ENCODE results near the gene PCDHGB3. TPM values are rescaled to one million over a fixed set of nuclear protein-coding genes. Genes with fewer than 3 reads are reported as not detected.

Gene PCDHGB3
- total and polyA plus RNA-seq, 9 of the 15 experiments (the other 6 are each of a cell fraction or from before 2014, with no cell fraction given): 0.05 to 0.19 (median 0.11) TPM; not detected in 2

DNA sequence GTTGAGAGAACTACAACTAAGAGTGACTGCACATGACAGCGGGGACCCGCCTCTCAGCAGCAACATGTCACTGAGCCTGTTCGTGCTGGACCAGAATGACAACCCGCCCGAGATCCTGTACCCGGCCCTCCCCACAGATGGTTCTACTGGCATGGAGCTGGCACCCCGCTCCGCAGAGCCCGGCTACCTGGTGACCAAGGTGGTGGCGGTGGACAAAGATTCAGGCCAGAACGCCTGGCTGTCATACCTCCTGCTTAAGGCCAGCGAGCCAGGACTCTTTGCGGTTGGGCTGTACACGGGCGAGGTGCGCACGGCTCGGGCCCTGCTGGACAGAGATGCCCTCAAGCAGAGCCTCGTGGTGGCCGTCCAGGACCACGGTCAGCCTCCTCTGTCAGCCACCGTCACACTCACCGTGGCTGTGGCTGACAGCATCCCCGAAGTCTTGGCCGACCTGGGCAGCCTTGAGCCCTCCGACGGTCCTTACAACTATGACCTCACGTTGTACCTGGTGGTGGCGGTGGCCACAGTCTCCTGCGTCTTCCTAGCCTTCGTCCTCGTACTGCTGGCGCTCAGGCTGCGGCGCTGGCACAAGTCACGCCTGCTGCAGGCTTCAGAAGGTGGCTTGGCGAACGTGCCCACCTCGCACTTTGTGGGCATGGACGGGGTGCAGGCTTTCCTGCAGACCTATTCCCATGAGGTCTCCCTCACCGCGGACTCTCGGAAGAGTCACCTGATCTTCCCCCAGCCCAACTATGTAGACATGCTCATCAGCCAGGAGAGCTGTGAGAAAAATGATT, 14.6 kb downstream of the PCDHGB3 start:
- Histone ChIP-seq H2AFZ (ENCODE audit: low read depth, low read length) (no peak overlapping the region), H3K27ac (ENCODE audit: extremely low read depth, low read depth, low read length) (no peak overlapping the region), H3K27me3 (ENCODE audit: control insufficient read depth in 2 of 2, insufficient read depth in 2 of 2, low read length in 2 of 2) (peaks cover 9 to 35% of the 10 kb centered on the region in 2 experiments; a peak in 4 of 5 replicates), H3K9me1 (ENCODE audit: control insufficient read depth, insufficient read depth, low read length) (no peaks in the 10 kb centered on the region), H3K9ac (ENCODE audit: insufficient read depth in 1 of 2, low read depth in 2 of 2, low read length in 2 of 2) (no peak overlapping the region), H3K4me3 (no peak overlapping the region), H4K20me1 (replicated peaks; ENCODE audit: control insufficient read depth, insufficient read depth, low read length) (no peaks in the 10 kb centered on the region), H3K9me3 (replicated peaks; ENCODE audit: control insufficient read depth, insufficient read depth, low read depth, low read length) (no peaks in the 10 kb centered on the region), H3K4me1 (replicated peaks in 1 of 2; ENCODE audit: control insufficient read depth in 2 of 2, insufficient read depth in 2 of 2, low read length in 2 of 2) (peaks cover 0 to 11% of the 10 kb centered on the region in 2 experiments; a peak in 2 of 5 replicates), H3K4me2 (ENCODE audit: insufficient read depth, low read length) (no peak overlapping the region), H3K79me2 (ENCODE audit: control insufficient read depth, insufficient read depth, low read length) (no peaks in the 10 kb centered on the region), H3K36me3 (ENCODE audit: control insufficient read depth, insufficient read depth, low read length) (no peaks in the 10 kb centered on the region)
- ChIA-PET POLR2A (interaction anchor here (0.7 kb wide), 1 partner anchor 13 kb away, joined by 3 read pairs; the partner anchor contains the start of gene PCDHGB5), CTCF (ENCODE audit: low intra/inter-chr PET ratio) (no interaction called here)
- FAIRE-seq (no peak), ATAC-seq (no peak), DNase-seq (ENCODE audit: extremely low read depth in 1 of 4, low spot score in 3 of 4) (no peak)
- no TSS peak for BruUV-seq (replicated peaks)
- in situ Hi-C loops (cut with MboI) (no loop called here), intact Hi-C loops (cut with micrococcal nuclease) (no loop called here)
- WGBS (ENCODE audit: insufficient coverage, low coverage, missing lambda C conversion rate): 2% methylated on average over 43 of the region's 43 CpGs
- TF ChIP-seq ZFP30 (CRISPR knock-in tag; IDR thresholded peaks at IDR 0.05; ENCODE audit: borderline replicate concordance): no peak
- no peak for TF ChIP-seq MTA1 (IDR thresholded peaks at IDR 0.05; ENCODE audit: borderline replicate concordance)
- TF ChIP-seq, protein P1, sequence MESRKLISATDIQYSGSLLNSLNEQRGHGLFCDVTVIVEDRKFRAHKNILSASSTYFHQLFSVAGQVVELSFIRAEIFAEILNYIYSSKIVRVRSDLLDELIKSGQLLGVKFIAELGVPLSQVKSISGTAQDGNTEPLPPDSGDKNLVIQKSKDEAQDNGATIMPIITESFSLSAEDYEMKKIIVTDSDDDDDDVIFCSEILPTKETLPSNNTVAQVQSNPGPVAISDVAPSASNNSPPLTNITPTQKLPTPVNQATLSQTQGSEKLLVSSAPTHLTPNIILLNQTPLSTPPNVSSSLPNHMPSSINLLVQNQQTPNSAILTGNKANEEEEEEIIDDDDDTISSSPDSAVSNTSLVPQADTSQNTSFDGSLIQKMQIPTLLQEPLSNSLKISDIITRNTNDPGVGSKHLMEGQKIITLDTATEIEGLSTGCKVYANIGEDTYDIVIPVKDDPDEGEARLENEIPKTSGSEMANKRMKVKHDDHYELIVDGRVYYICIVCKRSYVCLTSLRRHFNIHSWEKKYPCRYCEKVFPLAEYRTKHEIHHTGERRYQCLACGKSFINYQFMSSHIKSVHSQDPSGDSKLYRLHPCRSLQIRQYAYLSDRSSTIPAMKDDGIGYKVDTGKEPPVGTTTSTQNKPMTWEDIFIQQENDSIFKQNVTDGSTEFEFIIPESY (CRISPR knock-in tag; IDR thresholded peaks at IDR 0.05): no peak
- TF ChIP-seq, protein P2, sequence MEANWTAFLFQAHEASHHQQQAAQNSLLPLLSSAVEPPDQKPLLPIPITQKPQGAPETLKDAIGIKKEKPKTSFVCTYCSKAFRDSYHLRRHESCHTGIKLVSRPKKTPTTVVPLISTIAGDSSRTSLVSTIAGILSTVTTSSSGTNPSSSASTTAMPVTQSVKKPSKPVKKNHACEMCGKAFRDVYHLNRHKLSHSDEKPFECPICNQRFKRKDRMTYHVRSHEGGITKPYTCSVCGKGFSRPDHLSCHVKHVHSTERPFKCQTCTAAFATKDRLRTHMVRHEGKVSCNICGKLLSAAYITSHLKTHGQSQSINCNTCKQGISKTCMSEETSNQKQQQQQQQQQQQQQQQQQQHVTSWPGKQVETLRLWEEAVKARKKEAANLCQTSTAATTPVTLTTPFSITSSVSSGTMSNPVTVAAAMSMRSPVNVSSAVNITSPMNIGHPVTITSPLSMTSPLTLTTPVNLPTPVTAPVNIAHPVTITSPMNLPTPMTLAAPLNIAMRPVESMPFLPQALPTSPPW (CRISPR knock-in tag; IDR thresholded peaks at IDR 0.05): no peak
- no peak for TF ChIP-seq CREM (IDR thresholded peaks at IDR 0.05; ENCODE audit: low read depth)
- TF ChIP-seq MECOM (CRISPR knock-in tag; IDR thresholded peaks at IDR 0.05): no peak
- no peak for TF ChIP-seq NONO (IDR thresholded peaks at IDR 0.05; ENCODE audit: low read depth in 2 of 2, low read length in 1 of 2)
- no peak for TF ChIP-seq POLR2B (IDR thresholded peaks at IDR 0.05; ENCODE audit: low read depth, partially characterized antibody)
- TF ChIP-seq ELF2 (CRISPR knock-in tag; IDR thresholded peaks at IDR 0.05): no peak
- no peak for TF ChIP-seq NFIC (IDR thresholded peaks at IDR 0.05)
- TF ChIP-seq STAT5B (CRISPR knock-in tag; IDR thresholded peaks at IDR 0.05): no peak
- TF ChIP-seq, protein P3, sequence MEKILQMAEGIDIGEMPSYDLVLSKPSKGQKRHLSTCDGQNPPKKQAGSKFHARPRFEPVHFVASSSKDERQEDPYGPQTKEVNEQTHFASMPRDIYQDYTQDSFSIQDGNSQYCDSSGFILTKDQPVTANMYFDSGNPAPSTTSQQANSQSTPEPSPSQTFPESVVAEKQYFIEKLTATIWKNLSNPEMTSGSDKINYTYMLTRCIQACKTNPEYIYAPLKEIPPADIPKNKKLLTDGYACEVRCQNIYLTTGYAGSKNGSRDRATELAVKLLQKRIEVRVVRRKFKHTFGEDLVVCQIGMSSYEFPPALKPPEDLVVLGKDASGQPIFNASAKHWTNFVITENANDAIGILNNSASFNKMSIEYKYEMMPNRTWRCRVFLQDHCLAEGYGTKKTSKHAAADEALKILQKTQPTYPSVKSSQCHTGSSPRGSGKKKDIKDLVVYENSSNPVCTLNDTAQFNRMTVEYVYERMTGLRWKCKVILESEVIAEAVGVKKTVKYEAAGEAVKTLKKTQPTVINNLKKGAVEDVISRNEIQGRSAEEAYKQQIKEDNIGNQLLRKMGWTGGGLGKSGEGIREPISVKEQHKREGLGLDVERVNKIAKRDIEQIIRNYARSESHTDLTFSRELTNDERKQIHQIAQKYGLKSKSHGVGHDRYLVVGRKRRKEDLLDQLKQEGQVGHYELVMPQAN (IDR thresholded peaks at IDR 0.05; ENCODE audit: borderline replicate concordance): no peak
- TF ChIP-seq ZBTB8A (IDR thresholded peaks at IDR 0.05; ENCODE audit: partially characterized antibody): no peak

All from K562 (cell line).